ENCODE results near the gene IRF2. TPM values are rescaled to one million over a fixed set of nuclear protein-coding genes. Genes with fewer than 3 reads are reported as not detected.

IRF2 gene
- 24.5 TPM for total RNA-seq

DNA sequence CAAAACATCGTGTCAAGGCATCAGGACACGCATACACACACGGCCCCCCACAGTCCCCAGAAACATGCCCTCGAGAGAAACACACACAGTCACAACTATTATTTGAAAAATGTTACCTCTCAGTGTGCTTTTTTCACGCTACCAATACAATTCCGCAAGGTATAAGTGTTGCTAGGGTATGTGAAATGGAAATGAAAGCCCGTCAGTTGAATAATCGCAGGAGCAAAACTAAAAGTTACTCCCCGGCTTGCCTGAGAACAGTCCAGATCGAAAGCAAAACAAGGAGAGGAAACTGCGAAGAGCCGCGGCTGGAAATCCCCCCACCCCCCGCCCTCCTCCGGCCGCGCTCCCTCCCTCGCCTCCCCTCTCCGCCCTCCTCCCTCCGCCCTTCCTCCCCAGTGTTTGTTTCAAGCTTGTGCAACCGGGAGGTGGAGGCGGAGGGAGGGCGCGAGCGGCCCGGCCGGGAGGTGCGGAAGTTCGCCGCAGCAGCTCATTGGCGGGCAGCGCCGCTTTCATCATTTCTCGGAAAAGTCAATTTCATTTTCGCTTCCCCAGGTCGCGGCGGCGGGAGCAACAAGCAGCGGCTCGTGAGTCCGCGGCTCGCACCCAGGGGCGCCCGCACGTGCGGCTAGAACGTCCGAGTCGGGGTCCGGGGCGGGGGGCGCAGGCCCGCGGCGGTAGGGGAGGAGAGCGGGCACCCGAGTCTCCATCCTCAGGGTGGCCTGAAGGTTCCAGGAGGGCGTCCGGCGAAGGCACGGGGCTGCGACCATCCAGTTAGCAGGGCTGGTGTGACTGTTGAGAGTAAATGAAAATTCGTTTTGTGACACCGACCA is at the start of gene IRF2:
TSS of gene IRF2 (minus strand) at position 288 of the 833 bp plus-strand sequence. CDS start 45,486 bp downstream, outside the sequence.
- peak; percentile 89 to 99 (median 99) for DNase-seq (ENCODE audit: low read depth in 2 of 3, low spot score in 2 of 3)

DNA sequence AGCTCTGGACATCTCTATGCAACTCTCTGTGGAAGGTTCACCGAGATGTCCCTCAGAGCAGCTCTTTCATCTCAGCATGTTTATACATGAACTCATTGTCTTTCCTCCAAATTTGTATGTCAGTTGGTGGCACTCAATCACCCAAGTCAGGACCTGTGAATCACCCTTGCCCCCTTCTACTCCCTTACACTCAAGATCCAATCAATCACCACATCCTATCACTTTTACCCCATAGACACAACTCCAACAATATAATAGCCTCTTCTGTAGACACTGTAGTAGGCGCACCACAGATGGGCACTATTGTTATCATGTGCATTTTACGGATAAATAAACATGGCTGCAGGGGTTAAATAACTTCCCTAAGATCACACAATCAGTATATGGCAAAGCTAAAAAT is 41.3 kb upstream of the IRF2 start:
- DNase-seq (ENCODE audit: low read depth in 2 of 3, low spot score in 2 of 3) = no peak

- peak in 2 of 3 donors; percentile 37 to 43 for DNase-seq (ENCODE audit: low read depth in 2 of 3, low spot score in 2 of 3)
Observed at GRCh38 chr4:184514121-184514988, 40.0 kb upstream of the IRF2 start.

GRCh38 chr4:184513802-184514120 is 39.4 kb upstream of the IRF2 start:
- DNase-seq (ENCODE audit: low read depth in 2 of 3, low spot score in 2 of 3) = no peak

GRCh38 chr4:184511156-184511555 is 36.8 kb upstream of the IRF2 start:
- DNase-seq (ENCODE audit: low read depth in 2 of 3, low spot score in 2 of 3) = no peak

- DNase-seq (ENCODE audit: low read depth in 2 of 3, low spot score in 2 of 3) = no peak
Observed at GRCh38 chr4:184510401-184510800, 36.1 kb upstream of the IRF2 start.

DNA sequence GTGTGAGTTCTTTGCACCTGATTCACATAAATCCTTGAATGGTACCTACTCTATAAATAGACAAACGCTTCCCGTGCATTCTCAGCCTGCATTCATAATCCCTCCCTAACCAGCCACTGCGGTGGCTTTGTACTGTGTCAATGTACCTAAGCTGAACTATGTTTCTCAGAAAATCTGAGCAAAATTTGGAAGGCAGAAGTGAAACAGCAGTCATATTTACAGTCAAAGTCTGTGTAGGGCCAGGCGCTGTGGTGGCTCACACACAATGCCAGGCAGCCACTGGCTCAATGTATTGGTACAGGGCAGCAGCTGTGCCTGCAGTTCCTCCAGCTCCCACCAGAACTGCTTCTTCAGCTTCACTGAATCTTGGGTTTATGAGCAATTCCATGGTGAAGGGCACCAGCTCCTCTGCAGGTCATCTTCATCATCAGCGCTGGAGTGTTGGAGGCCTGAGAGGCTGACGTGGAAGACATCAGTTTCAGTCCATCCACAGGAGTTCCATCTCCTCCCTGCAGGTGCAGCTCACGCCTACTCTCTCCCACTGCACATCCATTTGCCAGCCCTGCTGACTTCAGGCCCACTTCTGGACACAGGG is 32.3 kb upstream of the IRF2 start:
- peak in 2 of 3 donors; percentile 45 to 67 for DNase-seq (ENCODE audit: low read depth in 2 of 3, low spot score in 2 of 3)

- DNase-seq (ENCODE audit: low read depth in 2 of 3, low spot score in 2 of 3) = no peak
Observed at GRCh38 chr4:184504385-184504784, 30.0 kb upstream of the IRF2 start.

DNA sequence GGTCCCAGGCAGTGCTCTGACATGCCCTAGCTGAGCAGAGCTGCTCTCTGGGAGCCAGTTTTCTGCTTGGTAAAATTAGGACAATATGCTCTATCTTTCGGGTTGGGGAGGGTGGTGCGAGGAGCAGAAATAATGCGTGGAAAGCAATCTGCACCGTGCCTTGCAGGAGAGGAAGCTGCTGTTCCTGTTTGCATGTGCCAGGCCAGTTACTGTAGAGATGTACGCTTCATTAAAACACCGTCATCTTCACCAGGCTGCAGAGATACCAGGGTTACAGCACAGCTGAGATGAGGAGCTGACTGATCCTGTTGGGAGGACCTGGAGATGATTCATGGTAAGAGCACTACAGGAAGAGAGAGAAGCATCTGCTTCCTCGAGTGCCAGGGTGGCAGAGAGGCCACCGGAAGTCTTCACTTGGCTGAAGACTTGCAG is 29.5 kb upstream of the IRF2 start:
- DNase-seq (ENCODE audit: low read depth in 2 of 3, low spot score in 2 of 3) = peak; percentile 7 to 80 (median 73)

DNA sequence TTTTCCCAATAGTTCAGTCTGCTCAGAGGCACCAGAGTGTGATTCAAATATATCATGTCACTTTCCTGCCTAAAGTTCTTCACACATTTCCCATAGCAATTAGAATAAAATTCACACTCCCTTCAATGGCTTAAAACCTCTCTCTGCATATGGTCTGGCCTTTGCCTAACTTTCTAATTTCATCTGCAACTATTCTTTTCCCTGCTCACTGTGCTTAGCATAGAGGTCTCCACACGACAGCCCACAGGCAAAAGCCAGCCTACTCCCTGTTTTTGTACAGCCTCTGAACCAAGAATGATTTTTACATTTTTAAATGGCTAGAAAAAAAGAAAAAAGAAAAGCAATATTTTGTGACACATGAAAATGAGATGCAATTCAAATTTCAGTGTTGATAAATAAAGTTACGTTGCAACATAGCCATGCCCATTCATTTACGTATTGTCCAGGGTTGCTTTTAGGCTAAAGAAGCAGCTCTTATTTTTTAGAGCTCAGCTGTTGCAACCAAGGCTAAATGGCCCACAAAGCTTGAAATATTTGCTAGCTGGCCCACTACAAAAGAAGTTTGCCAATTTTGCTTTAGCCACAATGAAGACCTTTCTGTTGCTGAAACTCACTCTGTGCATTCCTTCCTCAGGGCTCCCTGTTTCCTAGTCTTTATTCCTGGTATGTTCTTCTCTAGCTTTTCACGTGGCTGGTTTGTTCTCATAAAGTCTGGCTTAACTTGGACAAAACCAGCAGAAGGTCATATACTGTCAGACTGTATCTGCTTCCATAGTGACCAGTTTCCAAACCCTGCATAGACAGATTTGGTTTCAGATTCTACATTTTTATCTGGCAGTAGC is 26.6 kb upstream of the IRF2 start:
- no peak for DNase-seq (ENCODE audit: low read depth in 2 of 3, low spot score in 2 of 3)

DNA sequence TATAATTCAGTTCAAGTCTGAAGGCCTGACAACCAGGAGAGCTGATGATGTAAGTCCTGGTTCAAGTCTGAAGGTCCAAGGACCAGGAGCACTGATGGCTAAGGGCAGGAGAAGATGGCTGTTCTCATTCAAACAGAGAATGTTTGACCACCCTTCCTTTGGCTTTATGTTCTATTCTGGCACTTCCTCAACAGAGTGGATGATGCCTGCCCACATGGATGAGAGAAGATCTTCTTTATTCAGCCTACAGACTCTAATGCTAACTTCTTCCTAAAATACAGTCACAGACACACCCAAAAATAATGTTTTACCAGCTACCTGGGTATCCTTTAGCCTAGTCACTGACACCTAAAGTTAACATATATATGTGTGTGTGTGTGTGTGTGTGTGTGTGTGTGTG is 25.6 kb upstream of the IRF2 start:
- no peak for DNase-seq (ENCODE audit: low read depth in 2 of 3, low spot score in 2 of 3)

DNA sequence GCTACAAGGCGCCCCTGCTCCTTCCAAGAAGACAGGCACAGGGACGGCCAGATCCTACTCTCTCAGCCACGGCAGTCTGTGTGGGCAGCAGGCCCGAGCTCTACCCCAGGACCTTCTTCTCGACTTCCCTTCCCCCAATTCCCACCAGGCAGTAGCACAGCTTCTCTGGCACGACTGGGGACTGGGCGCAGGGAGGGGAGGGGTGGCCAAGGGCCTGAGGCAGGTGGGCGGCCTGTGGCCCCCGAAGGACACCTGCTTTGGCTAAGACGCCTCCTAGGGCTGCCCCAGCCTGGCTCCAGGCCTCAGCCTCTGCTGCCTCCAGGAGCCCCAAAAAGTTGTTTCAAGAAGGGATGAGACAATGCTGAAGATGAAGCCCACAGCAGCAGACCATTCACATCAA is 24.2 kb upstream of the IRF2 start:
- DNase-seq (ENCODE audit: low read depth in 2 of 3, low spot score in 2 of 3) = no peak

- DNase-seq (ENCODE audit: low read depth in 2 of 3, low spot score in 2 of 3) = no peak
Observed at GRCh38 chr4:184489771-184490170, 15.4 kb upstream of the IRF2 start.

GRCh38 chr4:184487503-184487902 is 13.2 kb upstream of the IRF2 start:
- no peak for DNase-seq (ENCODE audit: low read depth in 2 of 3, low spot score in 2 of 3)

DNA sequence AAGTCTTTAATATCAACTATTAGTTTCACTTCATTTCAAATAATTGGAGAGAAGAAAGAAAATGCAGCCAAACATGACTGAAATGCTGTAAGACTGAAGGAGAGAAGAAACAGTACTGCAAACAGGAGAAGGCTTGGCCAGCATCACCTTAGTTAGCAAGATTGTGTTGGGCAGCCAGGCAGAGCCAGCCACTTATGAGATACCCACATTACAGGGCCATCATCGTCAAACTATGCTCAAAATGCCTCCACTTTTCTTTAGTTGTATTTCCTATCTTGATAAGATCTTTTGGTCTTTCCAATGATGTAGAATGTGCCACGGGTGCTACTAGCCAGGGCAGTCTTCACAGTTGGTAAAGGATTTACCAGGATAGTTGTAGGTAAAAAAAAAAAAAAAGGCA is 10.9 kb upstream of the IRF2 start:
- no peak for DNase-seq (ENCODE audit: low read depth in 2 of 3, low spot score in 2 of 3)

DNA sequence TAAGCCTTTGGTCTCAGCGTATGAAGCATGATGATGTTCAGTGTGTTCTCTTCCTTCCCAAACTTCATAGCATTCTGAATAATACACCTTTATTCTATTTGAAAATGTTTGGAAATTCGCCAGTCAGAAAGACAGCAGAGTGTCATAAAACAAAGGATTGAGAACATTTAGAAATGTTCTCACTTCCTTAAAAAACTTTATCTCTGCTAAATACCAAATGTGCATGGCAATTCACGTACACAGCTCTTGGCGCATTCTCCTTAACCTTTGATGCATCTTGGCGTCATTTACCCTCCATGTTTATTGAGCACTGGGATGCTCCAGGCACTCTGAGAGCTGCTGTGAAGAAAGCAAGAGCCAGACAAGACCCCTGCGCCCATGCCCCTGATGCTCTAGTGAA is 7.2 kb upstream of the IRF2 start:
- no peak for DNase-seq (ENCODE audit: low read depth in 2 of 3, low spot score in 2 of 3)

DNA sequence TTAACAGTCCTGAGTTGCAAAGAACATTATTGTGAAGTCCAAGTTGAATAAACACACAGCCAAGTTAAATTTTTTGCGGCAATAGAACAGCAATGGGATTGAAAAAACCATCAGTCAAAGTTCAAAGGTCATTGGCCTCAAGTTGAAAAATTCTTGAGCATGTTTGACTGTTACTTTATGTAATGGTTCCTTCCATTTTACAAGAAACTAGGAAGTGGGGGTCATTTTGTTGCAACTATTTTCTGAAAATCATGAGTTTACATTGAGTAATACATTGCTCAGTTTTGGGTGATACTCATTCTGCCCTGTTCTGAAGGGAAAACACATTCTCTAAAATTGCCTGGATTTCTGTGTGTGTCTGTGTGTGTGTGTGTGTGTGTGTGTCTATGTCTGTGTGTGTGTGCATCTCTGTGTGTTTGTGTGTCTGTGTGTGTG is 5.2 kb upstream of the IRF2 start:
- no peak for DNase-seq (ENCODE audit: low read depth in 2 of 3, low spot score in 2 of 3)

- DNase-seq (ENCODE audit: low read depth in 2 of 3, low spot score in 2 of 3) = no peak
Observed at GRCh38 chr4:184477201-184477999, 3.0 kb upstream of the IRF2 start.

DNA sequence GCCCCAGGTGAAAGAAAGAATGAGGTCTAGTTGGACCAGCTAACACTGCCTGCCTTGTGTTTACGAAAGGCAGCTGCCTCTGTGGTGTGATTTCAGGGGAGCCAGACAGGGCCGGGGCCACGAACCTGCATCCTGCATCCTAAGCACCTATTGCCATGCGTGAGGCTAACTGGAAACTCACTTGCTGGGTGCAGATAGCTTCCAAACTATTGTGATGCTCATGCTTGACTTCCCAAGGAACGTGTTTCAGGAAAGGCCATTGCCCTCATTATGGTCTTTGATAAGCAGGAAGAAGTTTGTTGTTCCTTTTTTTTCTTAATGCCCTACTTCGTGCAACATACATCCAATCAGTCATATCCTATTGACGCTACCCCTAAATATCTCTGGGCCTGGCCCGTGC is 2.3 kb upstream of the IRF2 start:
- DNase-seq (ENCODE audit: low read depth in 2 of 3, low spot score in 2 of 3) = no peak

GRCh38 chr4:184475498-184475897 is 1.1 kb upstream of the IRF2 start:
- DNase-seq (ENCODE audit: low read depth in 2 of 3, low spot score in 2 of 3) = no peak

Data from hematopoietic multipotent progenitor cell (in vitro differentiated cells).